Right lobe of liver (tissue), 6 donors: ENCODE data around the gene SLC6A7. TPM values are rescaled to one million over a fixed set of nuclear protein-coding genes. Genes with fewer than 3 reads are reported as not detected.

Experiments used
- ATAC-seq, 4 donors: fragments of 200-7000 bp; cut with Tn5 transposase; one replicate each; pipeline ENCODE4 v1.9.1; 2020; ENCODE audit warnings: mild to moderate bottlenecking in 4 of 4, moderate library complexity in 4 of 4
- DNase-seq, 3 donors: peaks; one replicate each; pipeline ENCODE4 v3.0.0-alpha.2; 2020
- H3K27ac ChIP-seq, 3 donors: fragments of 200-600 bp; one replicate each; pipeline ENCODE4 v1.8.0; 2022
- H3K27me3 ChIP-seq, 2 donors: fragments of 200-600 bp; one replicate each; pipeline ENCODE4 v1.8.0; 2022
- H3K36me3 ChIP-seq, 4 donors: fragments of 200-600 bp; sonication (generic) in 1 of 4; one replicate each; pipeline versions ENCODE4 v1.5.1 to v1.8.0; 2017 to 2022; ENCODE audit warnings: control low read depth in 1 of 4
- H3K4me1 ChIP-seq, 4 donors: fragments of 200-600 bp; sonication (generic) in 1 of 4; one replicate each; pipeline versions ENCODE4 v1.5.1 to v1.8.0; 2017 to 2022; ENCODE audit warnings: control low read depth in 1 of 4
- H3K4me3 ChIP-seq, 3 donors: fragments of 200-600 bp; one replicate each; pipeline ENCODE4 v1.8.0; 2022
- H3K9me3 ChIP-seq, 4 donors: fragments of 200-600 bp; sonication (generic) in 1 of 4; one replicate each; pipeline versions ENCODE4 v1.5.1 to v1.8.0; 2017 to 2022; ENCODE audit warnings: control low read depth in 1 of 4
- POLR2A ChIP-seq: fragments of 450-650 bp; IDR thresholded peaks from one replicate; pipeline ENCODE4 v1.6.1; 2017; ENCODE audit warnings: antibody characterized with exemption, mild to moderate bottlenecking
- WGBS: methylation state at CpG from one replicate; pipeline ENCODE4 v1.1.6; 2018; ENCODE audit warnings: low coverage, low lambda C conversion rate; ENCODE audit not compliant: insufficient coverage; ENCODE audit errors: missing lambda C conversion rate; 5-methylcytosine and 5-hydroxymethylcytosine counted together
- intact Hi-C, 2 donors: fragments of 100-400 bp; cut with DNase I; formaldehyde crosslinking; loops; one replicate each; pipeline versions ENCODE4 v1.11.2 to v1.14.1; 2022
- total RNA-seq, 6 experiments: library from RNA; depleted of rRNA in 2 of 6; stranded (reverse); fragments of >200 nt in 2 of 6; fragmentation: NEBNext Ultra II Directional in 3 of 6; extraction: Animal tissue kit (Norgen Biotek cat#: 25700) in 3 of 6; gene quantifications; one replicate each; pipeline versions ENCODE4 v1.1.0 to v1.2.4, GENCODE V29; 2016 to 2023
- TF ChIP-seq, protein P1 (sequence below), 4 donors: fragments of 200-600 bp in 3 of 4; fragments of 450-650 bp in 1 of 4; IDR thresholded peaks; one replicate each; pipeline versions ENCODE4 v1.5.1 to v1.8.0; 2016 to 2022; ENCODE audit warnings: antibody characterized with exemption in 4 of 4, mild to moderate bottlenecking in 2 of 4
- donor health status: DM: no; HTN: yes; CAD: no.
- donor health status: DM: no; HTN: no; CAD: no.
- donor health status: DM: no; HTN: no; CAD: no.
- donor health status: DM: no; HTN: yes; CAD: no.
- donor health status: DM: no; HTN: yes; CAD: no.

SLC6A7 gene
- total RNA-seq, 6 experiments from 2014 or later = not detected

DNA sequence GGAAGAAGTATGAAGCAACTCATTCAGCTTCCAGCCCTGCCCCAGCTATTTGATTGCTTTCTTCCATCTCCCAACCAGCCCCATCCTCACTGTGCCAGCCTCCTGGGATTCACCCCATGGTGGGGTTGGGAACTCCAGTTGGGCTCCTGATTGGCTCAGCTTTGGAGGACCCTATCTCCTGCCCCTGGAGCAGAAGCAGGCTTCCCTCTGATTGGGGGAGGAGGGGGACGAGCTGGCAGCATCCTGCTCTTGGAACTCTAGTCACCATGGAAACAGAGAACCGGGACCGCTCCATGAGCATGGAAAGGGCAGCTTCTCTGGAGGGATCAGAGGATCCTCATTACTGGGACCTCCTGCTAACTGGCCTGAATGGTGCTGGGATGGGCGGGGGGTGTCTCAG, 2.6 kb downstream of the SLC6A7 start:
- ATAC-seq (no peak), DNase-seq (no peak)
- TF ChIP-seq POLR2A = no peak
- TF ChIP-seq, protein P1, sequence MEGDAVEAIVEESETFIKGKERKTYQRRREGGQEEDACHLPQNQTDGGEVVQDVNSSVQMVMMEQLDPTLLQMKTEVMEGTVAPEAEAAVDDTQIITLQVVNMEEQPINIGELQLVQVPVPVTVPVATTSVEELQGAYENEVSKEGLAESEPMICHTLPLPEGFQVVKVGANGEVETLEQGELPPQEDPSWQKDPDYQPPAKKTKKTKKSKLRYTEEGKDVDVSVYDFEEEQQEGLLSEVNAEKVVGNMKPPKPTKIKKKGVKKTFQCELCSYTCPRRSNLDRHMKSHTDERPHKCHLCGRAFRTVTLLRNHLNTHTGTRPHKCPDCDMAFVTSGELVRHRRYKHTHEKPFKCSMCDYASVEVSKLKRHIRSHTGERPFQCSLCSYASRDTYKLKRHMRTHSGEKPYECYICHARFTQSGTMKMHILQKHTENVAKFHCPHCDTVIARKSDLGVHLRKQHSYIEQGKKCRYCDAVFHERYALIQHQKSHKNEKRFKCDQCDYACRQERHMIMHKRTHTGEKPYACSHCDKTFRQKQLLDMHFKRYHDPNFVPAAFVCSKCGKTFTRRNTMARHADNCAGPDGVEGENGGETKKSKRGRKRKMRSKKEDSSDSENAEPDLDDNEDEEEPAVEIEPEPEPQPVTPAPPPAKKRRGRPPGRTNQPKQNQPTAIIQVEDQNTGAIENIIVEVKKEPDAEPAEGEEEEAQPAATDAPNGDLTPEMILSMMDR (IDR thresholded peaks at IDR 0.05) = no peak
- H3K4me1 ChIP-seq = no peaks in the 10 kb centered on the region
- no peaks in the 10 kb centered on the region for H3K36me3 ChIP-seq
- no peak overlapping the region for H3K27ac ChIP-seq
- no peaks in the 10 kb centered on the region for H3K27me3 ChIP-seq
- WGBS = 83% methylated on average over 1 of the region's 4 CpGs
- intact Hi-C loops = no loop called here
- H3K9me3 ChIP-seq = no peaks in the 10 kb centered on the region
- H3K4me3 ChIP-seq = no peak overlapping the region

GRCh38 chr5:150195736-150196485, 6.0 kb downstream of the SLC6A7 start:
- Histone ChIP-seq H3K9me3 (no peaks in the 10 kb centered on the region), H3K4me3 (no peak overlapping the region), H3K36me3 (no peaks in the 10 kb centered on the region), H3K27ac (no peak overlapping the region), H3K4me1 (no peaks in the 10 kb centered on the region), H3K27me3 (no peaks in the 10 kb centered on the region)
- 71% methylated on average over 7 of the region's 9 CpGs for WGBS
- DNase-seq (no peak), ATAC-seq (no peak)
- intact Hi-C loops = no loop called here
- no peak for TF ChIP-seq POLR2A
- TF ChIP-seq, protein P1 (IDR thresholded peaks at IDR 0.05) = no peak

DNA sequence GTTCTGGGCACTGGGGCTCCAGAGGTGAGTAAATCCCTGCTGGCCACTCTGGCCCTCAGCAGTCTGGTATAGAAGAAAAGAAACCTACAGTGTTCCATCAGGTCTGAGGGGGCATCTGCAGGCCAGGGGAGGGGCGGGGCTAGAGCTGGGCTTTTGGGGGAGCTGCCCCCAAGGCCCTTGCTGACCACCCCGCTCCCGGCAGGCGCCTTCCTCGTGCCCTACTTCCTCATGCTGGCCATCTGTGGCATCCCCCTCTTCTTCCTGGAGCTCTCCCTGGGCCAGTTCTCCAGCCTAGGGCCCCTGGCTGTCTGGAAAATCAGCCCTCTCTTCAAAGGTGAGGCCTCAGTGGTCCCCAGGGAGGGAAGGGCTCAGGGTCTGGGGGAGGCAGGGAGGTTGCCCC, 6.7 kb downstream of the SLC6A7 start:
- no peaks in the 10 kb centered on the region for H3K9me3 ChIP-seq
- H3K36me3 ChIP-seq = no peaks in the 10 kb centered on the region
- DNase-seq (no peak), ATAC-seq (no peak)
- 20% methylated on average over 1 of the region's 5 CpGs for WGBS
- no peak overlapping the region for H3K27ac ChIP-seq
- TF ChIP-seq, protein P1 (IDR thresholded peaks at IDR 0.05) = no peak
- TF ChIP-seq POLR2A = no peak
- intact Hi-C loops = no loop called here
- H3K4me3 ChIP-seq = no peak overlapping the region
- no peaks in the 10 kb centered on the region for H3K27me3 ChIP-seq
- no peaks in the 10 kb centered on the region for H3K4me1 ChIP-seq

DNA sequence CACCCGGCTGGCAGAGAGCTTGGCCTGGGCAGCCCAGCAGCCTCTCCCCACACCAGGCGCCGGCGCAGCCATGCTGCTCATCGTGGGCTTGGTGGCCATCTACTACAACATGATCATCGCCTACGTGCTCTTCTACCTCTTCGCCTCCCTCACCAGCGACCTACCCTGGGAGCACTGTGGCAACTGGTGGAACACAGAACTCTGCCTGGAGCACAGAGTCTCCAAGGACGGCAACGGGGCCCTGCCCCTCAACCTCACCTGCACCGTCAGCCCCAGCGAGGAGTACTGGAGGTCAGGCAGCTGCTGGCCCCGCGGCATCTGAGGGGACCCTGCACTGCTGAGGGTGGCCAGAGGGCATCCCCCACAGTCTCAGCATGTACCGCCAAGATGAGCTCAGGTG, 7.1 kb downstream of the SLC6A7 start:
- intact Hi-C loops = no loop called here
- TF ChIP-seq POLR2A = no peak
- TF ChIP-seq, protein P1 (IDR thresholded peaks at IDR 0.05) = no peak
- WGBS = no CpG with 5 or more reads among the region's 16 CpGs
- DNase-seq (no peak), ATAC-seq (no peak)
- Histone ChIP-seq H3K27me3 (no peaks in the 10 kb centered on the region), H3K4me3 (no peak overlapping the region), H3K36me3 (no peaks in the 10 kb centered on the region), H3K9me3 (no peaks in the 10 kb centered on the region), H3K27ac (no peak overlapping the region), H3K4me1 (no peaks in the 10 kb centered on the region)
